Measurements from ENCODE around the gene TIMP2. TPM values are rescaled to one million over a fixed set of nuclear protein-coding genes. Genes with fewer than 3 reads are reported as not detected.
A peak's percentile ranks its signal among the peaks of the same experiment; 100 is the strongest.

TIMP2 gene
- total RNA-seq, 1 experiment from 2014 or later = 62.4 TPM

- ATAC-seq = no peak
- Histone ChIP-seq H3K4me1 (ENCODE audit: control insufficient read depth, insufficient read depth, low read length) (0 out of 2 replicates have a peak, but pooled peaks cover 2% of the 10 kb centered on the region), H3K27me3 (ENCODE audit: control insufficient read depth, insufficient read depth, low read length) (no peaks in the 10 kb centered on the region), H3K36me3 (ENCODE audit: control insufficient read depth, insufficient read depth, low read length) (no peaks in the 10 kb centered on the region), H3K27ac (ENCODE audit: low read length) (no peak overlapping the region), H3K9me3 (ENCODE audit: control insufficient read depth, insufficient read depth, low read depth, low read length) (peaks cover 19% of the 10 kb centered on the region), H3K4me3 (ENCODE audit: low read depth in 2 of 2, low read length in 2 of 2) (no peak overlapping the region)
- TF ChIP-seq TCF7L2 (IDR thresholded peaks at IDR 0.05; ENCODE audit: low read depth, low read length) (no peak), SIN3A (IDR thresholded peaks at IDR 0.05; ENCODE audit: borderline replicate concordance, insufficient read depth, low read depth, low read length) (no peak), POLR2AphosphoS5 (IDR thresholded peaks at IDR 0.05; ENCODE audit: low read depth, low read length) (no peak)
- TF ChIP-seq, protein P1, sequence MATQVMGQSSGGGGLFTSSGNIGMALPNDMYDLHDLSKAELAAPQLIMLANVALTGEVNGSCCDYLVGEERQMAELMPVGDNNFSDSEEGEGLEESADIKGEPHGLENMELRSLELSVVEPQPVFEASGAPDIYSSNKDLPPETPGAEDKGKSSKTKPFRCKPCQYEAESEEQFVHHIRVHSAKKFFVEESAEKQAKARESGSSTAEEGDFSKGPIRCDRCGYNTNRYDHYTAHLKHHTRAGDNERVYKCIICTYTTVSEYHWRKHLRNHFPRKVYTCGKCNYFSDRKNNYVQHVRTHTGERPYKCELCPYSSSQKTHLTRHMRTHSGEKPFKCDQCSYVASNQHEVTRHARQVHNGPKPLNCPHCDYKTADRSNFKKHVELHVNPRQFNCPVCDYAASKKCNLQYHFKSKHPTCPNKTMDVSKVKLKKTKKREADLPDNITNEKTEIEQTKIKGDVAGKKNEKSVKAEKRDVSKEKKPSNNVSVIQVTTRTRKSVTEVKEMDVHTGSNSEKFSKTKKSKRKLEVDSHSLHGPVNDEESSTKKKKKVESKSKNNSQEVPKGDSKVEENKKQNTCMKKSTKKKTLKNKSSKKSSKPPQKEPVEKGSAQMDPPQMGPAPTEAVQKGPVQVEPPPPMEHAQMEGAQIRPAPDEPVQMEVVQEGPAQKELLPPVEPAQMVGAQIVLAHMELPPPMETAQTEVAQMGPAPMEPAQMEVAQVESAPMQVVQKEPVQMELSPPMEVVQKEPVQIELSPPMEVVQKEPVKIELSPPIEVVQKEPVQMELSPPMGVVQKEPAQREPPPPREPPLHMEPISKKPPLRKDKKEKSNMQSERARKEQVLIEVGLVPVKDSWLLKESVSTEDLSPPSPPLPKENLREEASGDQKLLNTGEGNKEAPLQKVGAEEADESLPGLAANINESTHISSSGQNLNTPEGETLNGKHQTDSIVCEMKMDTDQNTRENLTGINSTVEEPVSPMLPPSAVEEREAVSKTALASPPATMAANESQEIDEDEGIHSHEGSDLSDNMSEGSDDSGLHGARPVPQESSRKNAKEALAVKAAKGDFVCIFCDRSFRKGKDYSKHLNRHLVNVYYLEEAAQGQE (IDR thresholded peaks at IDR 0.05; ENCODE audit: insufficient read depth in 1 of 2, low read depth in 2 of 2, low read length in 1 of 2) = no peak
- TF ChIP-seq, protein P2, sequence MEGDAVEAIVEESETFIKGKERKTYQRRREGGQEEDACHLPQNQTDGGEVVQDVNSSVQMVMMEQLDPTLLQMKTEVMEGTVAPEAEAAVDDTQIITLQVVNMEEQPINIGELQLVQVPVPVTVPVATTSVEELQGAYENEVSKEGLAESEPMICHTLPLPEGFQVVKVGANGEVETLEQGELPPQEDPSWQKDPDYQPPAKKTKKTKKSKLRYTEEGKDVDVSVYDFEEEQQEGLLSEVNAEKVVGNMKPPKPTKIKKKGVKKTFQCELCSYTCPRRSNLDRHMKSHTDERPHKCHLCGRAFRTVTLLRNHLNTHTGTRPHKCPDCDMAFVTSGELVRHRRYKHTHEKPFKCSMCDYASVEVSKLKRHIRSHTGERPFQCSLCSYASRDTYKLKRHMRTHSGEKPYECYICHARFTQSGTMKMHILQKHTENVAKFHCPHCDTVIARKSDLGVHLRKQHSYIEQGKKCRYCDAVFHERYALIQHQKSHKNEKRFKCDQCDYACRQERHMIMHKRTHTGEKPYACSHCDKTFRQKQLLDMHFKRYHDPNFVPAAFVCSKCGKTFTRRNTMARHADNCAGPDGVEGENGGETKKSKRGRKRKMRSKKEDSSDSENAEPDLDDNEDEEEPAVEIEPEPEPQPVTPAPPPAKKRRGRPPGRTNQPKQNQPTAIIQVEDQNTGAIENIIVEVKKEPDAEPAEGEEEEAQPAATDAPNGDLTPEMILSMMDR (IDR thresholded peaks at IDR 0.05) = no peak
- CTCF ChIA-PET = interaction anchor here (0.7 kb wide), 1 partner anchor 853 kb away, joined by 5 read pairs; no protein-coding TSS in a partner anchor
- in situ Hi-C loops (cut with HindIII; ENCODE audit: low pct_unique_long_range_greater_than_20kb, low sequenced_read_pairs) (no loop called here), intact Hi-C loops (cut with micrococcal nuclease; ENCODE audit: unreplicated experiment) (no loop called here)
- DNase-seq (ENCODE audit: low read depth, low spot score) = no peak
- BruUV-seq (replicated peaks) = no TSS peak
- POLR2A ChIA-PET = interaction anchor here (0.5 to 0.6 kb wide), 2 partner anchors 41 to 1731 kb away, joined by 3 read pairs; no protein-coding TSS in a partner anchor
Measured at GRCh38 chr17:78954684-78955083, 29.5 kb upstream of the TIMP2 start.

GRCh38 chr17:78953356-78954350, 28.5 kb upstream of the TIMP2 start:
- ChIA-PET CTCF (no interaction called here), POLR2A (no interaction called here)
- intact Hi-C loops (cut with micrococcal nuclease; ENCODE audit: unreplicated experiment) = no loop called here
- TF ChIP-seq POLR2AphosphoS5 (IDR thresholded peaks at IDR 0.05; ENCODE audit: low read depth, low read length) = no peak
- TF ChIP-seq TCF7L2 (IDR thresholded peaks at IDR 0.05; ENCODE audit: low read depth, low read length) = no peak
- TF ChIP-seq, protein P2 (IDR thresholded peaks at IDR 0.05) = no peak
- TF ChIP-seq, protein P1 (IDR thresholded peaks at IDR 0.05; ENCODE audit: insufficient read depth in 1 of 2, low read depth in 2 of 2, low read length in 1 of 2) = no peak
- TF ChIP-seq SIN3A (IDR thresholded peaks at IDR 0.05; ENCODE audit: borderline replicate concordance, insufficient read depth, low read depth, low read length) = no peak
- Histone ChIP-seq H3K9me3 (ENCODE audit: control insufficient read depth, insufficient read depth, low read depth, low read length) (peaks cover 19% of the 10 kb centered on the region), H3K4me3 (ENCODE audit: low read depth in 2 of 2, low read length in 2 of 2) (no peak overlapping the region), H3K36me3 (ENCODE audit: control insufficient read depth, insufficient read depth, low read length) (no peaks in the 10 kb centered on the region), H3K27ac (ENCODE audit: low read length) (no peak overlapping the region), H3K27me3 (ENCODE audit: control insufficient read depth, insufficient read depth, low read length) (no peaks in the 10 kb centered on the region), H3K4me1 (ENCODE audit: control insufficient read depth, insufficient read depth, low read length) (0 out of 2 replicates have a peak, but pooled peaks cover 2% of the 10 kb centered on the region)
- in situ Hi-C loops (cut with HindIII; ENCODE audit: low pct_unique_long_range_greater_than_20kb, low sequenced_read_pairs) = no loop called here
- BruUV-seq (replicated peaks) = no TSS peak
- no peak for DNase-seq (ENCODE audit: low read depth, low spot score)
- 0 out of 2 replicates have a peak, but pooled peaks have one; percentile 11 for ATAC-seq
